H1 (cell line): Measurements from ENCODE around the gene CALD1. TPM values are rescaled to one million over a fixed set of nuclear protein-coding genes. Genes with fewer than 3 reads are reported as not detected.

Experiments
- KDM1A ChIP-seq: fragments of 200-600, 300-600 bp; sonication (generic); IDR thresholded peaks from 2 replicates; pipeline ENCODE4 v1.7.1; 2016; ENCODE audit warnings: mild to moderate bottlenecking, low read length, borderline replicate concordance
- polyA plus RNA-seq, 7 experiments: library from polyadenylated mRNA; depleted of rRNA in 3 of 7; stranded (reverse) in 5 of 7; unstranded in 2 of 7; fragments of >200 nt in 5 of 7; fragments of 200-250 nt in 2 of 7; gene quantifications; 1 replicate in 5 of 7; 2 replicates in 1 of 7; 4 replicates in 1 of 7; pipeline versions ENCODE4 v1.2.1 to v1.2.3, GENCODE V29; 2011 to 2013; ENCODE audit warnings: missing spikeins in 2 of 7, mixed read lengths in 2 of 7
- total RNA-seq: library from RNA; stranded (reverse); fragmentation: NEBNext Ultra II Directional; extraction: Animal tissue kit (Norgen Biotek cat#: 25700); gene quantifications from 2 replicates; pipeline ENCODE4 v1.2.1, GENCODE V29; 2021
- TF ChIP-seq, protein P1 (sequence below): fragments of 300-600 bp; sonication (generic); IDR thresholded peaks from 2 replicates; pipeline ENCODE4 v1.7.1; 2012; ENCODE audit warnings: low read length, moderate library complexity, mild to moderate bottlenecking, inconsistent platforms; ENCODE audit not compliant: insufficient replicate concordance

Gene CALD1
- total and polyA plus RNA-seq, 2 of the 8 experiments (the other 6 are each of a cell fraction or from before 2014, with no cell fraction given), result 34.3 to 177 TPM

DNA sequence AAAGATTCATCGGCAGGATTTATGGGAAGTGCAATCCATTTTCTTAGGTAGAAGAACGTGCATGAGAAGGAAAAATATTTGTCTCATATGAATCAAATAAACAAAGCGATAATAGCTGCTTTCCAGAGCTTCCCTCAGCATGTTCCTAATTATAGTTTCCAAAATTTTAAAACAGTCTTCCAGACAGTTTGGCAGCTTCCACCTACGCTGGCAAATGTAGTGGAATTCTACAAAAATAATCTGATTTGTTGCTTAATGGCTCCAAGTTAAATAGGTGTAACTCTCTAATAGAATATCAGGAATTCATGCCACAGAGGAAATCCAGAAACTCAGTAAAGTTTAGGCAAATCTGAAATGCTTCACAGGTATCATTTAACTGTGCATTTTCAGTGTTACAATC, 183.6 kb downstream of the CALD1 start (continued):
- TF ChIP-seq, protein P1, sequence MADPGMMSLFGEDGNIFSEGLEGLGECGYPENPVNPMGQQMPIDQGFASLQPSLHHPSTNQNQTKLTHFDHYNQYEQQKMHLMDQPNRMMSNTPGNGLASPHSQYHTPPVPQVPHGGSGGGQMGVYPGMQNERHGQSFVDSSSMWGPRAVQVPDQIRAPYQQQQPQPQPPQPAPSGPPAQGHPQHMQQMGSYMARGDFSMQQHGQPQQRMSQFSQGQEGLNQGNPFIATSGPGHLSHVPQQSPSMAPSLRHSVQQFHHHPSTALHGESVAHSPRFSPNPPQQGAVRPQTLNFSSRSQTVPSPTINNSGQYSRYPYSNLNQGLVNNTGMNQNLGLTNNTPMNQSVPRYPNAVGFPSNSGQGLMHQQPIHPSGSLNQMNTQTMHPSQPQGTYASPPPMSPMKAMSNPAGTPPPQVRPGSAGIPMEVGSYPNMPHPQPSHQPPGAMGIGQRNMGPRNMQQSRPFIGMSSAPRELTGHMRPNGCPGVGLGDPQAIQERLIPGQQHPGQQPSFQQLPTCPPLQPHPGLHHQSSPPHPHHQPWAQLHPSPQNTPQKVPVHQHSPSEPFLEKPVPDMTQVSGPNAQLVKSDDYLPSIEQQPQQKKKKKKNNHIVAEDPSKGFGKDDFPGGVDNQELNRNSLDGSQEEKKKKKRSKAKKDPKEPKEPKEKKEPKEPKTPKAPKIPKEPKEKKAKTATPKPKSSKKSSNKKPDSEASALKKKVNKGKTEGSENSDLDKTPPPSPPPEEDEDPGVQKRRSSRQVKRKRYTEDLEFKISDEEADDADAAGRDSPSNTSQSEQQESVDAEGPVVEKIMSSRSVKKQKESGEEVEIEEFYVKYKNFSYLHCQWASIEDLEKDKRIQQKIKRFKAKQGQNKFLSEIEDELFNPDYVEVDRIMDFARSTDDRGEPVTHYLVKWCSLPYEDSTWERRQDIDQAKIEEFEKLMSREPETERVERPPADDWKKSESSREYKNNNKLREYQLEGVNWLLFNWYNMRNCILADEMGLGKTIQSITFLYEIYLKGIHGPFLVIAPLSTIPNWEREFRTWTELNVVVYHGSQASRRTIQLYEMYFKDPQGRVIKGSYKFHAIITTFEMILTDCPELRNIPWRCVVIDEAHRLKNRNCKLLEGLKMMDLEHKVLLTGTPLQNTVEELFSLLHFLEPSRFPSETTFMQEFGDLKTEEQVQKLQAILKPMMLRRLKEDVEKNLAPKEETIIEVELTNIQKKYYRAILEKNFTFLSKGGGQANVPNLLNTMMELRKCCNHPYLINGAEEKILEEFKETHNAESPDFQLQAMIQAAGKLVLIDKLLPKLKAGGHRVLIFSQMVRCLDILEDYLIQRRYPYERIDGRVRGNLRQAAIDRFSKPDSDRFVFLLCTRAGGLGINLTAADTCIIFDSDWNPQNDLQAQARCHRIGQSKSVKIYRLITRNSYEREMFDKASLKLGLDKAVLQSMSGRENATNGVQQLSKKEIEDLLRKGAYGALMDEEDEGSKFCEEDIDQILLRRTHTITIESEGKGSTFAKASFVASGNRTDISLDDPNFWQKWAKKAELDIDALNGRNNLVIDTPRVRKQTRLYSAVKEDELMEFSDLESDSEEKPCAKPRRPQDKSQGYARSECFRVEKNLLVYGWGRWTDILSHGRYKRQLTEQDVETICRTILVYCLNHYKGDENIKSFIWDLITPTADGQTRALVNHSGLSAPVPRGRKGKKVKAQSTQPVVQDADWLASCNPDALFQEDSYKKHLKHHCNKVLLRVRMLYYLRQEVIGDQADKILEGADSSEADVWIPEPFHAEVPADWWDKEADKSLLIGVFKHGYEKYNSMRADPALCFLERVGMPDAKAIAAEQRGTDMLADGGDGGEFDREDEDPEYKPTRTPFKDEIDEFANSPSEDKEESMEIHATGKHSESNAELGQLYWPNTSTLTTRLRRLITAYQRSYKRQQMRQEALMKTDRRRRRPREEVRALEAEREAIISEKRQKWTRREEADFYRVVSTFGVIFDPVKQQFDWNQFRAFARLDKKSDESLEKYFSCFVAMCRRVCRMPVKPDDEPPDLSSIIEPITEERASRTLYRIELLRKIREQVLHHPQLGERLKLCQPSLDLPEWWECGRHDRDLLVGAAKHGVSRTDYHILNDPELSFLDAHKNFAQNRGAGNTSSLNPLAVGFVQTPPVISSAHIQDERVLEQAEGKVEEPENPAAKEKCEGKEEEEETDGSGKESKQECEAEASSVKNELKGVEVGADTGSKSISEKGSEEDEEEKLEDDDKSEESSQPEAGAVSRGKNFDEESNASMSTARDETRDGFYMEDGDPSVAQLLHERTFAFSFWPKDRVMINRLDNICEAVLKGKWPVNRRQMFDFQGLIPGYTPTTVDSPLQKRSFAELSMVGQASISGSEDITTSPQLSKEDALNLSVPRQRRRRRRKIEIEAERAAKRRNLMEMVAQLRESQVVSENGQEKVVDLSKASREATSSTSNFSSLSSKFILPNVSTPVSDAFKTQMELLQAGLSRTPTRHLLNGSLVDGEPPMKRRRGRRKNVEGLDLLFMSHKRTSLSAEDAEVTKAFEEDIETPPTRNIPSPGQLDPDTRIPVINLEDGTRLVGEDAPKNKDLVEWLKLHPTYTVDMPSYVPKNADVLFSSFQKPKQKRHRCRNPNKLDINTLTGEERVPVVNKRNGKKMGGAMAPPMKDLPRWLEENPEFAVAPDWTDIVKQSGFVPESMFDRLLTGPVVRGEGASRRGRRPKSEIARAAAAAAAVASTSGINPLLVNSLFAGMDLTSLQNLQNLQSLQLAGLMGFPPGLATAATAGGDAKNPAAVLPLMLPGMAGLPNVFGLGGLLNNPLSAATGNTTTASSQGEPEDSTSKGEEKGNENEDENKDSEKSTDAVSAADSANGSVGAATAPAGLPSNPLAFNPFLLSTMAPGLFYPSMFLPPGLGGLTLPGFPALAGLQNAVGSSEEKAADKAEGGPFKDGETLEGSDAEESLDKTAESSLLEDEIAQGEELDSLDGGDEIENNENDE, result no peak
- TF ChIP-seq KDM1A, result no peak
- TF ChIP-seq, all 59 proteins: peak for 0
